Transverse colon (tissue), 4 donors: ENCODE measurements around the gene ZYG11A.

Experiments
- CTCF ChIP-seq, 5 experiments: fragments of 200-600 bp in 3 of 5; fragments of 450-650 bp in 2 of 5; sonication (generic) in 3 of 5; IDR thresholded peaks; 1 replicate in 2 of 5; 2 replicates in 3 of 5; pipeline ENCODE4 v1.5.1; 2016 to 2017; ENCODE audit warnings: antibody characterized with exemption in 5 of 5, inconsistent platforms in 3 of 5, mild to moderate bottlenecking in 2 of 5, moderate library complexity in 1 of 5
- EP300 ChIP-seq: sonication (generic); formaldehyde crosslinking; IDR thresholded peaks from one replicate; pipeline ENCODE4 v1.6.1; 2017; ENCODE audit warnings: antibody characterized with exemption, low read depth
- POLR2A ChIP-seq: fragments of 450-650 bp; IDR thresholded peaks from one replicate; pipeline ENCODE4 v1.6.1; 2016; ENCODE audit warnings: antibody characterized with exemption, mild to moderate bottlenecking, moderate library complexity
- POLR2AphosphoS5 ChIP-seq, 3 donors: sonication (generic); formaldehyde crosslinking; IDR thresholded peaks; one replicate each; pipeline ENCODE4 v1.6.1; 2016; ENCODE audit warnings: antibody characterized with exemption in 3 of 3

- TF ChIP-seq CTCF (IDR thresholded peaks at IDR 0.05) (no peak), POLR2A (no peak), POLR2AphosphoS5 (IDR thresholded peaks at IDR 0.05) (no peak), EP300 (no peak)
These were observed 75.0 kb downstream of the ZYG11A start for GRCh38 chr1:52917581-52917980.
